ENCODE results near the gene KRT3. TPM values are rescaled to one million over a fixed set of nuclear protein-coding genes. Genes with fewer than 3 reads are reported as not detected.

Gene KRT3
- total RNA-seq, 1 donor from 2014 or later = not detected

DNA sequence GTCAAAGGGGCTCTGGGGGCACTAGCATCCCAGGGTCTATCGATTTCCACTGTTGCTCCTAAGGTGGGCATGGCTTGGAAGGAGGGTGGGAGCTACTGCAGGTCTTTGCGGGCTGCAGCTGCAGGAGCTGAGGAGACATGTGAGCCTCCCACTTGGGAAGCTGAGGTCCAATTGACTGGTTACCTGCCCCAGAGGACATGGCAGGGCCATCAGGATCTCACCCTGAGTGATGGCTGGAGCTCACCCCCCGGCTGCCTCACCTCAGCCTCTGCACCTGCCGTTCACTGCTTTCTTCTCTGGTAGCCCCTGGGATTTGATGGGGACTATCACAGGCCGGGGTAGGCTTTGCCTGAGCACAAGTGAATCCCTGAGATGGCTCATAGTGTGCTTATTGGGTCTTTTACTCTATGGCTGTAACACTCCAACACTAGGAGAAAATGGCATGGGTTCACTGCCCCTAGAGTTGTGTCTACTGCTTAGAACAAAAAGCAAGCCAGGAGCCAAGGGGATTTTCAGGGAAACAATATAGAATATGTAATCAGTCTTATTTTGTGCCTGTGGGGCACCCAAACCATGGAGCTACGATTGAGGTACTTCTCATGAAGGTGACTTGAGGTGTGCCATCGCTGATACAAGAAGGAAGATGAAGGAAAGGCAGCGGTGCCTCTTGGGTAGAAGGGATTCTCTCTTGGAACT lies 21.2 kb upstream of the KRT3 start:
- Mint-ChIP-seq H3K36me3 (ENCODE audit: unreplicated experiment) (no peaks in the 10 kb centered on the region), H3K27ac (ENCODE audit: unreplicated experiment) (no peak overlapping the region), H3K4me3 (ENCODE audit: unreplicated experiment) (no peak overlapping the region), H3K9me3 (ENCODE audit: unreplicated experiment) (peaks cover 2% of the 10 kb centered on the region), H3K4me1 (ENCODE audit: low read depth, unreplicated experiment) (no peaks in the 10 kb centered on the region), H3K27me3 (ENCODE audit: unreplicated experiment) (peaks cover 7% of the 10 kb centered on the region)
- no peak for TF ChIP-seq CTCF (IDR thresholded peaks at IDR 0.05; ENCODE audit: partially characterized antibody, unreplicated experiment)
- DNase-seq = no peak

DNA sequence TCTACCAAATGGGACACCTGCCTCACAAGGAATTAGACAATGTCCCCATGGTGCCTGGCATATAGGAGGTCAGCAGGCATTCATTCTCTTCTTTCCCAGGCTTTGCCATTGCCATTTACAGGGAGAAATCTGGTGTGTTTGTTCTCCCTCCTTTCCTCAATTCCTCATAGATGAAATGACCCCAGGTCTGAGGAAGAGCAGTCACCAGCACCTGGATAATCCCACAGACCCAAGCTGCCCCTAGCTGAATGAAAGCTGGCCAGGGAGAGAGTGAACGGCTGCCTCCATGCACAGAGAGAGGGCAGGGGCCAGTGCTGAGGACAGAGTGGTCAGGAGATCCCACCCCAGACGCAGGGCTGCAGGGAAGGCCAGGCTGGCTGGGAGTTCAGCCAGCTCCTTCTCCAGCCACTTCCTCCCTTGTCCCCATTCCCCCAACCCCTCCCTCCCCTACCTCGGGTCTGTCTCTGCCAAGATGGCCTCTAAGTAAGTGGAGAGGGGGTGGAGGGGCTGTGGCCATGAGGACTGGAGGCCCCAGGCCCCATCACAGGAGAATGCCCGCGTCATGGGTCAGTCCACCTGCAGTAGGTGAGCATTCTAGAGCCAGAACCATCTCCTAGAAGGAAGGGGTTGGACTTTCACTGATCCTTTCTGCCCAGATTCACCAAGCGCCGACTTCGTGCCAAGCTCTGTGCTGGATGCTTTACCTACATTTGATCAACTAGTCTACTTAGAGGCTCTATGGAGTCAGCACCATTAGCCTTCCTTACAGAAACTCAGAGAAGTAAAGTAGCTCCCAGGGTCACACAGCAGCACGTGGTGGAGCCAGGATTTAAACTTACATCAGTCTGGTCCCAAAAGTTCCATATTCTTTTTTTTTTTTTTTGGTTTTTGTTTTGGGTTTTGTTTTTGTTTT lies 20.0 kb upstream of the KRT3 start:
- Mint-ChIP-seq H3K4me3 (ENCODE audit: unreplicated experiment) (no peak overlapping the region), H3K27ac (ENCODE audit: unreplicated experiment) (no peak overlapping the region), H3K4me1 (ENCODE audit: low read depth, unreplicated experiment) (no peaks in the 10 kb centered on the region), H3K27me3 (ENCODE audit: unreplicated experiment) (peaks cover 6% of the 10 kb centered on the region), H3K9me3 (ENCODE audit: unreplicated experiment) (peaks cover 2% of the 10 kb centered on the region), H3K36me3 (ENCODE audit: unreplicated experiment) (no peaks in the 10 kb centered on the region)
- no peak for DNase-seq
- no peak for TF ChIP-seq CTCF (IDR thresholded peaks at IDR 0.05; ENCODE audit: partially characterized antibody, unreplicated experiment)

DNA sequence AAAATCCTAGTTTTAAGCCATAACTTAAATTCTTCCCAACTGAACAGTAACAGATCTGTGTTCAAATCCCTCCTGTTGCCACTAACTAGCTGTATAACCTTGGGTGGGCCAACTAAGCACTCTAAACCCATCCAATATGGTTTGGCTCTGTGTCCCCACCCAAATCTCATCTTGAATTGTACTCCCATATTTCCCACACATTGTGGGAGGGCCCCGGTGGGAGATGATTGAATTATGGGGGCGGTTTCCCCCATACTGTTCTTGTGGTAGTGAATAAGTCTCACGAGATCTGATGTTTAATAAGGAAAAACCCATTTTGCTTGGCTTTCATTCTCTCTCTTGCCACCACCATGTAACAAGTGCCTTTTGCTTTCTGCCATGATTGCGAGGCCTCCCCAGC lies 19.2 kb upstream of the KRT3 start:
- Mint-ChIP-seq H3K27ac (ENCODE audit: unreplicated experiment) (no peak overlapping the region), H3K4me3 (ENCODE audit: unreplicated experiment) (no peak overlapping the region)
- TF ChIP-seq CTCF (IDR thresholded peaks at IDR 0.05; ENCODE audit: partially characterized antibody, unreplicated experiment) = no peak

DNA sequence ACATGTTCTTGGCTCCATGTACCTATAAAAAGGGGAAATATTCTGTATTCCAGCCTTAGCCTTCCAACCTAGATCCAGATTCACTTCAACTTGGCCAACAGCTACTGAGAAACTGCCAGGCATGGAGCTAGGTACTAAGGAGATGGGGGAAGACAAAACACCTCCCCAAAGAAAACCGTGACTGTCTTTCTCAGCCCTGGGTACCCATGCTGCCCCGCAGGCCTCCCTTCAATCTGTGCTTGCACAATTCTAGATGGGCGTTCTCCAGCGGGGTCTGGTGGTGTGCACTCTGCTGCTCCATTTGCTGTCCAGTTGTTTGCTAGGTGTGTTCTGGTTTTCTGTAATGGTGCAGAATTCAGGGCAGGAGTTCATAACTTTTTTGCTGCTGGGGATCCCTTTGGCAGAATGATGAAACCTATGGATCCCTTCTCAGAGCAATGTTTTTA lies 18.8 kb upstream of the KRT3 start:
- Mint-ChIP-seq H3K27me3 (ENCODE audit: unreplicated experiment) (peaks cover 6% of the 10 kb centered on the region), H3K4me1 (ENCODE audit: low read depth, unreplicated experiment) (no peaks in the 10 kb centered on the region), H3K36me3 (ENCODE audit: unreplicated experiment) (no peaks in the 10 kb centered on the region), H3K27ac (ENCODE audit: unreplicated experiment) (no peak overlapping the region), H3K9me3 (ENCODE audit: unreplicated experiment) (peaks cover 2% of the 10 kb centered on the region), H3K4me3 (ENCODE audit: unreplicated experiment) (no peak overlapping the region)
- DNase-seq = no peak
- TF ChIP-seq CTCF (IDR thresholded peaks at IDR 0.05; ENCODE audit: partially characterized antibody, unreplicated experiment) = no peak

More for the DNA sequence above, 19.2 kb upstream of the KRT3 start:
- Mint-ChIP-seq H3K9me3 (ENCODE audit: unreplicated experiment) (peaks cover 2% of the 10 kb centered on the region), H3K36me3 (ENCODE audit: unreplicated experiment) (no peaks in the 10 kb centered on the region), H3K27me3 (ENCODE audit: unreplicated experiment) (peaks cover 6% of the 10 kb centered on the region), H3K4me1 (ENCODE audit: low read depth, unreplicated experiment) (no peaks in the 10 kb centered on the region)
- DNase-seq = no peak

All from glutamatergic neuron (in vitro differentiated cells).